Right lobe of liver (tissue), 6 donors: ENCODE data around the gene MFSD2A. TPM values are rescaled to one million over a fixed set of nuclear protein-coding genes. Genes with fewer than 3 reads are reported as not detected.

ENCODE experiments used
- ATAC-seq, 4 donors: fragments of 200-7000 bp; cut with Tn5 transposase; one replicate each; pipeline ENCODE4 v1.9.1; 2020; ENCODE audit warnings: mild to moderate bottlenecking in 4 of 4, moderate library complexity in 4 of 4
- DNase-seq, 3 donors: peaks; one replicate each; pipeline ENCODE4 v3.0.0-alpha.2; 2020
- H3K27ac ChIP-seq, 3 donors: fragments of 200-600 bp; one replicate each; pipeline ENCODE4 v1.8.0; 2022
- H3K27me3 ChIP-seq, 2 donors: fragments of 200-600 bp; one replicate each; pipeline ENCODE4 v1.8.0; 2022
- H3K36me3 ChIP-seq, 4 donors: fragments of 200-600 bp; sonication (generic) in 1 of 4; one replicate each; pipeline versions ENCODE4 v1.5.1 to v1.8.0; 2017 to 2022; ENCODE audit warnings: control low read depth in 1 of 4
- H3K4me1 ChIP-seq, 4 donors: fragments of 200-600 bp; sonication (generic) in 1 of 4; one replicate each; pipeline versions ENCODE4 v1.5.1 to v1.8.0; 2017 to 2022; ENCODE audit warnings: control low read depth in 1 of 4
- H3K4me3 ChIP-seq, 3 donors: fragments of 200-600 bp; one replicate each; pipeline ENCODE4 v1.8.0; 2022
- H3K9me3 ChIP-seq, 4 donors: fragments of 200-600 bp; sonication (generic) in 1 of 4; one replicate each; pipeline versions ENCODE4 v1.5.1 to v1.8.0; 2017 to 2022; ENCODE audit warnings: control low read depth in 1 of 4
- CTCF ChIP-seq, 4 donors: fragments of 200-600 bp in 3 of 4; fragments of 450-650 bp in 1 of 4; IDR thresholded peaks; one replicate each; pipeline versions ENCODE4 v1.5.1 to v1.8.0; 2016 to 2022; ENCODE audit warnings: antibody characterized with exemption in 4 of 4, mild to moderate bottlenecking in 2 of 4
- POLR2A ChIP-seq: fragments of 450-650 bp; IDR thresholded peaks from one replicate; pipeline ENCODE4 v1.6.1; 2017; ENCODE audit warnings: antibody characterized with exemption, mild to moderate bottlenecking
- WGBS: methylation state at CpG from one replicate; pipeline ENCODE4 v1.1.6; 2018; ENCODE audit warnings: low coverage, low lambda C conversion rate; ENCODE audit not compliant: insufficient coverage; ENCODE audit errors: missing lambda C conversion rate; 5-methylcytosine and 5-hydroxymethylcytosine counted together
- intact Hi-C, 2 donors: fragments of 100-400 bp; cut with DNase I; formaldehyde crosslinking; loops; one replicate each; pipeline versions ENCODE4 v1.11.2 to v1.14.1; 2022
- total RNA-seq, 6 experiments: library from RNA; depleted of rRNA in 2 of 6; stranded (reverse); fragments of >200 nt in 2 of 6; fragmentation: NEBNext Ultra II Directional in 3 of 6; extraction: Animal tissue kit (Norgen Biotek cat#: 25700) in 3 of 6; gene quantifications; one replicate each; pipeline versions ENCODE4 v1.1.0 to v1.2.4, GENCODE V29; 2016 to 2023
- donor health status: DM: no; HTN: yes; CAD: no.
- donor health status: DM: no; HTN: no; CAD: no.
- donor health status: DM: no; HTN: no; CAD: no.
- donor health status: DM: no; HTN: yes; CAD: no.
- donor health status: DM: no; HTN: yes; CAD: no.

The MFSD2A gene
- total RNA-seq, 6 experiments from 2014 or later = 44.3 to 292 (median 113) TPM

GRCh38 chr1:39992234-39992633 lies 37.3 kb downstream of the MFSD2A start:
- no peak overlapping the region for H3K4me3 ChIP-seq
- H3K27ac ChIP-seq = no peak overlapping the region
- 47% methylated on average over 2 of the region's 2 CpGs for WGBS
- TF ChIP-seq POLR2A (no peak), CTCF (IDR thresholded peaks at IDR 0.05) (no peak)
- intact Hi-C loops = no loop called here
- no peak for DNase-seq
- no peak for ATAC-seq
- no peaks in the 10 kb centered on the region for H3K27me3 ChIP-seq
- no peaks in the 10 kb centered on the region for H3K36me3 ChIP-seq
- no peaks in the 10 kb centered on the region for H3K9me3 ChIP-seq
- H3K4me1 ChIP-seq = no peaks in the 10 kb centered on the region

- Histone ChIP-seq H3K27me3 (no peaks in the 10 kb centered on the region), H3K27ac (no peak overlapping the region), H3K9me3 (no peaks in the 10 kb centered on the region), H3K36me3 (no peaks in the 10 kb centered on the region), H3K4me1 (no peaks in the 10 kb centered on the region), H3K4me3 (no peak overlapping the region)
- intact Hi-C loops = no loop called here
- DNase-seq (no peak), ATAC-seq (no peak)
- TF ChIP-seq POLR2A (no peak), CTCF (IDR thresholded peaks at IDR 0.05) (no peak)
- WGBS = 83% methylated on average over 1 of the region's 5 CpGs
These were observed 37.9 kb downstream of the MFSD2A start for GRCh38 chr1:39992888-39993287.

GRCh38 chr1:39995973-39996393 lies 41.0 kb downstream of the MFSD2A start:
- peak; percentile 20 to 63 (median 46) for ATAC-seq
- Histone ChIP-seq H3K4me1 (no peaks in the 10 kb centered on the region), H3K4me3 (no peak overlapping the region), H3K27ac (no peak overlapping the region), H3K9me3 (no peaks in the 10 kb centered on the region), H3K36me3 (no peaks in the 10 kb centered on the region), H3K27me3 (no peaks in the 10 kb centered on the region)
- no CpG with 5 or more reads among the region's 1 CpG for WGBS
- intact Hi-C loops = no loop called here
- TF ChIP-seq CTCF (IDR thresholded peaks at IDR 0.05) (no peak), POLR2A (no peak)
- DNase-seq = no peak

GRCh38 chr1:39996396-39997004 lies 41.6 kb downstream of the MFSD2A start:
- Histone ChIP-seq H3K9me3 (no peaks in the 10 kb centered on the region), H3K36me3 (no peaks in the 10 kb centered on the region), H3K4me1 (no peaks in the 10 kb centered on the region), H3K27ac (no peak overlapping the region), H3K27me3 (no peaks in the 10 kb centered on the region), H3K4me3 (no peak overlapping the region)
- TF ChIP-seq POLR2A = no peak
- TF ChIP-seq CTCF (IDR thresholded peaks at IDR 0.05) = no peak
- intact Hi-C loops = no loop called here
- DNase-seq (no peak), ATAC-seq (no peak)

GRCh38 chr1:40001456-40001855 lies 46.5 kb downstream of the MFSD2A start:
- 67% methylated on average over 2 of the region's 2 CpGs for WGBS

More at GRCh38 chr1:40001456-40001855, 46.5 kb downstream of the MFSD2A start:
- intact Hi-C loops = no loop called here
- no peak for DNase-seq
- Histone ChIP-seq H3K4me1 (no peaks in the 10 kb centered on the region), H3K9me3 (no peaks in the 10 kb centered on the region), H3K36me3 (no peaks in the 10 kb centered on the region), H3K27me3 (no peaks in the 10 kb centered on the region), H3K4me3 (no peak overlapping the region), H3K27ac (no peak overlapping the region)
- no peak for TF ChIP-seq POLR2A
- TF ChIP-seq CTCF (IDR thresholded peaks at IDR 0.05) = no peak
- no peak for ATAC-seq
